Measurements from ENCODE around the gene ANKRD52. TPM values are rescaled to one million over a fixed set of nuclear protein-coding genes. Genes with fewer than 3 reads are reported as not detected.

Gene ANKRD52
- total and polyA plus RNA-seq, 9 of the 15 experiments (the other 6 are each of a cell fraction or from before 2014, with no cell fraction given) = 0.52 to 46.8 (median 7.9) TPM

DNA sequence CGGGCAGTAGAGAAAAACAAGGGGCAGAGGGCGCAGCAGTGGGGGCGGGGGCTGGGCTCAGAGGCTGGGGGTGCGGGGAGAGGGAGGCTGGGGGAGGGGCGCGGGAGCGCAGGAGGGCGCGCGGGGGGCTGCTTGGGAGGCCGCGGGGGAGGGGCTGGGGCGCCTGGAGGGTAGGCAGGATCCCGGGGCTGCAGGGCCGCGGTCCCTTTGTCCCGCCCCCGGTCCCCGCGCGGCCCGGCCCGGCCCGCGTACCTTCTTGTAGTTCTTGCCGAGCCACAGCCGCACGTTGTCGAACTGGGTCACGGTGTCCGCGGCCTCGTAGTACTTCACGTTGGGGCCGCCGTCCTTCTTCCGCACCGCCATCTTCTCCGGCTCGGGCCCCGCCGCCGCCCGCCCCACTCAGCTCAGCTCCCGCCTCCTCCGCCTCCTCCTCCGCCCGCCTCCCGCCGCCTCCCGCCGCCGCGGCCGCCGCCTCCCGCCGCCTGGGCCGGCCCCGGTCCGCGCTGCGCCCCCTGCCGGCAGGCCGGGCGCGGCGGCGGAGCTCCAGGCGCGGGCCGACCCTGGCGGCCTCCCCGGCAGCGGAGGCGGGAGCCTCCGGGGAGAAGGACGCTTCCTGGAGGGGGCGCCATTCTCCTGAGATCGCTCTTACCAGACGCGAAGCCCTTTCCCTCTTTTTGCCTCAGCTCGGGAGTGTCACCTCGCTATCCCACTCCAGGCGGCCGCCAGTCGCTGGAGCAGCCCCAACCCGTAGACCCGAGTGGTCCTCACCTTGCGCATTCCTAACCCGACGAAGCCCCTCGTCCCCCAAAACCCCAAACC lies 68.9 kb downstream of the ANKRD52 start, which contains the start of gene SMARCC2 (continued):
- TF ChIP-seq ZNF407 (IDR thresholded peaks at IDR 0.05; ENCODE audit: low read depth) (no peak), RFX1 (IDR thresholded peaks at IDR 0.05) (no peak), KLF16 (IDR thresholded peaks at IDR 0.05) (peak; percentile 48; the same call in 1 of the 2 replicates), HINFP (tag; conservative IDR thresholded peaks at IDR 0.05; ENCODE audit: low read depth) (no peak), POLR2G (IDR thresholded peaks at IDR 0.05; ENCODE audit: low read depth, low read length) (peak; percentile 85), FOXJ3 (CRISPR knock-in tag; IDR thresholded peaks at IDR 0.05) (no peak), NR2F6 (CRISPR knock-in tag; IDR thresholded peaks at IDR 0.05) (no peak)
- TF ChIP-seq, protein P1, sequence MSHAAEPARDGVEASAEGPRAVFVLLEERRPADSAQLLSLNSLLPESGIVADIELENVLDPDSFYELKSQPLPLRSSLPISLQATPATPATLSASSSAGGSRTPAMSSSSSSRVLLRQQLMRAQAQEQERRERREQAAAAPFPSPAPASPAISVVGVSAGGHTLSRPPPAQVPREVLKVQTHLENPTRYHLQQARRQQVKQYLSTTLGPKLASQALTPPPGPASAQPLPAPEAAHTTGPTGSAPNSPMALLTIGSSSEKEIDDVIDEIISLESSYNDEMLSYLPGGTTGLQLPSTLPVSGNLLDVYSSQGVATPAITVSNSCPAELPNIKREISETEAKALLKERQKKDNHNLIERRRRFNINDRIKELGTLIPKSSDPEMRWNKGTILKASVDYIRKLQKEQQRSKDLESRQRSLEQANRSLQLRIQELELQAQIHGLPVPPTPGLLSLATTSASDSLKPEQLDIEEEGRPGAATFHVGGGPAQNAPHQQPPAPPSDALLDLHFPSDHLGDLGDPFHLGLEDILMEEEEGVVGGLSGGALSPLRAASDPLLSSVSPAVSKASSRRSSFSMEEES (CRISPR knock-in tag; IDR thresholded peaks at IDR 0.05) = no peak
- TF ChIP-seq, protein P2, sequence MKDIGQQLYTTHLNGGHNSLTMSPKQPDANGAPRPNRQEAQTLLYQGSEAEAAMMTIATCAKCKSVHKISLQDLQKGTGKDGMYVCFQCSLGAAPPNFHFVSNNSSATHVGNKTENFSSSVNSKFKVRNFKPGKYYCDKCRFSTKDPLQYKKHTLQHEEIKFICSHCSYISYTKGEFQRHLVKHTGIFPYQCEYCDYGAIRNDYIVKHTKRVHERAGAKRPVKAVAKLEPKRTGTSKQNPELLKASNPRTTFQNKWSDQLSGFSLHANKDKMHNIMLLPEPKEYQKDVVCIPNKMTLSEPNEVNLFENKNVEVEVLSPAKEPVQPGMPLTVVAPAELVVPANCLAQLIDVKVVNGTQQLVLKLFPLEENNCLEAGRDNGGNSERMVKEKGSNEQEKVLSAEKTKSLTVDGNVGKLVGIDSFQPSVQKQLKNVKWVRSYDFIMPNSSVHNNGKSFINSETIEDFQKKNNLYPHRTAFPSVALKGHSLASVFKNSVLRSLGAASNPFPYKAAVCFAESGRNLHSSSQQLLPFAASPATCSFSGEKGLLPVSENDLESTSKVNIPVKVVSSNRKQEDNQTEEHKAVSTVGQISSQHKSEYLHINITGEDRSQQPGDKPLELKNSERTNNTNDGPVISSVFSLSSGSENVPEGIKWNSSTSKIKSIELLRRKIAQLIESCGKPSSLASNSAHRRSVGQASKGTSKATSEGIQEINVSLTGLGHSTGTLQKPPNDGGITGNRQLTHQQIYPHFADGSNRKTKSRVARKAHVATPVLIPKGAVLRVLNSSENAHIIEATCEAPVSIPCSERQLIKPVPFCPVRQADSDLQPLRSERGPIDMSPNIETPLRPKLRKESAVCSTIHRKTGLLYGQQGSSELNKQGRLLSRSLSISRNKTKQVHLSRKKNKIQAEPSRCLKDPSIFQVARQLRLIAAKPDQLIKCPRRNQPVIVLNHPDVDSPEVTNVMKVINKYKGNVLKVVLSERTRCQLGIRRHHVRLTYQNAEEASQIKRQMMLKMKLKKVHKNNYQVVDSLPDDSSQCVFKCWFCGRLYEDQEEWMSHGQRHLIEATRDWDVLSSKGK (CRISPR knock-in tag; IDR thresholded peaks at IDR 0.05) = no peak

Data from K562 (cell line).